Retinal pigment epithelial cell (primary cell): ENCODE measurements around the gene COX4I2.
"Not testable (repeated sequence)": the region's sequence is repeated elsewhere in the genome, so short reads cannot be mapped to it uniquely, and the experiment has no call there.

Source experiments
- DNase-seq: peaks from one replicate; pipeline ENCODE4 v3.0.0-alpha.2; 2010; ENCODE audit warnings: low read depth
- H3K4me3 ChIP-seq: 2 replicates; pipeline ENCODE4 v1.5.1; 2011; ENCODE audit warnings: mild to moderate bottlenecking, low read length, control low read depth, moderate library complexity
- CTCF ChIP-seq: conservative IDR thresholded peaks from 2 replicates; pipeline ENCODE4 v1.5.1; 2011; ENCODE audit warnings: low read depth, low read length, control low read depth, inconsistent platforms

COX4I2 gene

GRCh38 chr20:31667315-31668285 lies 29.9 kb downstream of the COX4I2 start:
- no peak for TF ChIP-seq CTCF
- H3K4me3 ChIP-seq = no peak overlapping the region
- no peak for DNase-seq

GRCh38 chr20:31668944-31669343 lies 31.2 kb downstream of the COX4I2 start:
- H3K4me3 ChIP-seq, DNase-seq: not testable (repeated sequence)

- no peak overlapping the region for H3K4me3 ChIP-seq
- no peak for TF ChIP-seq CTCF
- DNase-seq = no peak
These were observed 32.2 kb downstream of the COX4I2 start for GRCh38 chr20:31669876-31670275.

- no peak overlapping the region for H3K4me3 ChIP-seq
- DNase-seq = peak; percentile 30
- TF ChIP-seq CTCF = no peak
These were observed 32.9 kb downstream of the COX4I2 start for GRCh38 chr20:31670371-31671228.

- DNase-seq = no peak
- no peak overlapping the region for H3K4me3 ChIP-seq
- no peak for TF ChIP-seq CTCF
These were observed 33.6 kb downstream of the COX4I2 start for GRCh38 chr20:31671324-31671723.

GRCh38 chr20:31673435-31673834 lies 35.7 kb downstream of the COX4I2 start:
- TF ChIP-seq CTCF = no peak
- no peak for DNase-seq
- no peak overlapping the region for H3K4me3 ChIP-seq

- DNase-seq = no peak
- H3K4me3 ChIP-seq = no peak overlapping the region
- no peak for TF ChIP-seq CTCF
These were observed 36.3 kb downstream of the COX4I2 start for GRCh38 chr20:31673943-31674463.
